GM23248 (cell line): Measurements from ENCODE around the gene CACNA2D2. TPM values are rescaled to one million over a fixed set of nuclear protein-coding genes. Genes with fewer than 3 reads are reported as not detected.
A peak's percentile ranks its signal among the peaks of the same experiment; 100 is the strongest.

ENCODE experiments used
- DNase-seq: peaks from one replicate; pipeline ENCODE4 v3.0.0-alpha.2; 2015
- H2AFZ ChIP-seq: fragments of 200-600 bp; sonication (generic); 2 replicates; pipeline ENCODE4 v1.6.1; 2016; ENCODE audit warnings: antibody characterized with exemption
- H3F3A ChIP-seq: fragments of 200-600 bp; sonication (generic); 2 replicates; pipeline ENCODE4 v1.6.1; 2016; ENCODE audit warnings: mild to moderate bottlenecking, antibody characterized with exemption, mixed run types; ENCODE audit not compliant: insufficient read depth
- H3K27ac ChIP-seq: fragments of 200-600 bp; sonication (generic); 2 replicates; pipeline ENCODE4 v1.5.1; 2016; ENCODE audit warnings: mild to moderate bottlenecking
- H3K27me3 ChIP-seq: fragments of 200-600 bp; sonication (generic); replicated peaks from 2 replicates; pipeline ENCODE4 v1.6.1; 2016; ENCODE audit warnings: mild to moderate bottlenecking; ENCODE audit not compliant: insufficient read depth
- H3K36me3 ChIP-seq: fragments of 200-600 bp; sonication (generic); 2 replicates; pipeline ENCODE4 v1.6.1; 2016; ENCODE audit warnings: low read depth, mild to moderate bottlenecking
- H3K4me1 ChIP-seq: fragments of 200-600 bp; sonication (generic); 2 replicates; pipeline ENCODE4 v1.6.1; 2016; ENCODE audit warnings: mild to moderate bottlenecking; ENCODE audit not compliant: insufficient read depth
- H3K4me2 ChIP-seq: fragments of 200-600 bp; sonication (generic); one replicate; pipeline ENCODE4 v1.6.1; 2016; ENCODE audit warnings: mild to moderate bottlenecking; ENCODE audit not compliant: unreplicated experiment
- H3K4me3 ChIP-seq: fragments of 200-600 bp; sonication (generic); 2 replicates; pipeline ENCODE4 v1.5.1; 2016; ENCODE audit warnings: mild to moderate bottlenecking
- H3K79me2 ChIP-seq: fragments of 200-600 bp; sonication (generic); 2 replicates; pipeline ENCODE4 v1.6.1; 2016; ENCODE audit warnings: mild to moderate bottlenecking; ENCODE audit not compliant: insufficient read depth
- H3K9ac ChIP-seq: fragments of 200-600 bp; sonication (generic); 2 replicates; pipeline ENCODE4 v1.6.1; 2016; ENCODE audit warnings: mild to moderate bottlenecking
- H3K9me2 ChIP-seq: fragments of 200-600 bp; sonication (generic); 2 replicates; pipeline ENCODE4 v1.6.1; 2016; ENCODE audit warnings: mixed run types, mild to moderate bottlenecking, moderate library complexity; ENCODE audit not compliant: insufficient read depth
- H3K9me3 ChIP-seq: fragments of 200-600 bp; sonication (generic); one replicate; pipeline ENCODE4 v1.6.1; 2017; ENCODE audit warnings: low read depth
- H4K20me1 ChIP-seq: fragments of 200-600 bp; sonication (generic); 2 replicates; pipeline ENCODE4 v1.6.0; 2016; ENCODE audit not compliant: insufficient read depth
- EZH2 ChIP-seq: fragments of 200-600 bp; sonication (generic); IDR thresholded peaks from 2 replicates; pipeline ENCODE4 v1.6.1; 2018; ENCODE audit warnings: antibody characterized with exemption, mild to moderate bottlenecking; ENCODE audit not compliant: insufficient read depth, poor library complexity, severe bottlenecking
- EZH2phosphoT487 ChIP-seq: fragments of 200-600 bp; sonication (generic); IDR thresholded peaks from 2 replicates; pipeline ENCODE4 v1.6.1; 2018; ENCODE audit warnings: antibody characterized with exemption, moderate library complexity, mild to moderate bottlenecking, low read depth; ENCODE audit not compliant: insufficient read depth
- WGBS, 2 experiments: methylation state at CpG; one replicate each; pipeline ENCODE4 v1.1.6; 2015 to 2017; ENCODE audit warnings: low lambda C conversion rate in 2 of 2, low coverage in 1 of 2; ENCODE audit errors: missing lambda C conversion rate in 2 of 2; 5-methylcytosine and 5-hydroxymethylcytosine counted together
- in situ Hi-C: fragments of 300-500 bp; cut with MboI; formaldehyde crosslinking; loops from 2 replicates; pipeline ENCODE4 v1.15.0; 2020
- polyA plus RNA-seq: library from polyadenylated mRNA; unstranded; fragments of >200 nt; fragmentation: Nextera tagmentation; extraction: Ambion mirVana; gene quantifications from 2 replicates; pipeline ENCODE4 v1.2.1, GENCODE V29; 2016
- total RNA-seq: library from RNA; depleted of rRNA; stranded (reverse); fragments of >200 nt; shearing (Covaris generic); gene quantifications from 2 replicates; pipeline ENCODE4 v1.2.3, GENCODE V29; 2014

Gene CACNA2D2
- total and polyA plus RNA-seq, 2 experiments from 2014 or later = not detected

- no peak for DNase-seq
- Histone ChIP-seq H2AFZ (no peak overlapping the region), H3K9me3 (no peaks in the 10 kb centered on the region), H4K20me1 (no peaks in the 10 kb centered on the region), H3K9ac (no peak overlapping the region), H3F3A (no peaks in the 10 kb centered on the region), H3K4me3 (no peak overlapping the region), H3K36me3 (no peaks in the 10 kb centered on the region), H3K4me1 (no peaks in the 10 kb centered on the region), H3K27ac (no peak overlapping the region), H3K27me3 (peaks cover 20% of the 10 kb centered on the region), H3K9me2 (no peaks in the 10 kb centered on the region), H3K79me2 (no peaks in the 10 kb centered on the region), H3K4me2 (no peak overlapping the region)
- TF ChIP-seq EZH2 = no peak
- TF ChIP-seq EZH2phosphoT487 = no peak
- 56 to 58% methylated on average over 4 of the region's 4 CpGs for WGBS, 2 experiments
- in situ Hi-C loops = loop anchor here (10.0 to 25.0 kb wide), 2 partner anchors 186 to 319 kb away; partner anchors contain the start of genes RASSF1, SLC38A3 and ZMYND10
Observed at GRCh38 chr3:50531201-50531600, 27.8 kb upstream of the CACNA2D2 start.

GRCh38 chr3:50530001-50530970 is 26.9 kb upstream of the CACNA2D2 start:
- 9 to 11% methylated on average over 32 to 48 of the region's 48 CpGs for WGBS, 2 experiments
- TF ChIP-seq EZH2phosphoT487 = no peak
- TF ChIP-seq EZH2 = no peak
- peaks cover 19% of the 10 kb centered on the region for H3K27me3 ChIP-seq
- H3K4me2 ChIP-seq = no peak overlapping the region
- no peak for DNase-seq
- no peaks in the 10 kb centered on the region for H3K9me3 ChIP-seq
- no peak overlapping the region for H2AFZ ChIP-seq
- no peak overlapping the region for H3K9ac ChIP-seq
- no peak overlapping the region for H3K4me3 ChIP-seq
- no peaks in the 10 kb centered on the region for H3K9me2 ChIP-seq
- H3K4me1 ChIP-seq = no peaks in the 10 kb centered on the region
- H3K36me3 ChIP-seq = no peaks in the 10 kb centered on the region
- no peak overlapping the region for H3K27ac ChIP-seq
- no peaks in the 10 kb centered on the region for H4K20me1 ChIP-seq
- in situ Hi-C loops = loop anchor here (10.0 to 25.0 kb wide), 2 partner anchors 185 to 318 kb away; partner anchors contain the start of genes RASSF1, SLC38A3 and ZMYND10
- H3K79me2 ChIP-seq = no peaks in the 10 kb centered on the region
- no peaks in the 10 kb centered on the region for H3F3A ChIP-seq

DNA sequence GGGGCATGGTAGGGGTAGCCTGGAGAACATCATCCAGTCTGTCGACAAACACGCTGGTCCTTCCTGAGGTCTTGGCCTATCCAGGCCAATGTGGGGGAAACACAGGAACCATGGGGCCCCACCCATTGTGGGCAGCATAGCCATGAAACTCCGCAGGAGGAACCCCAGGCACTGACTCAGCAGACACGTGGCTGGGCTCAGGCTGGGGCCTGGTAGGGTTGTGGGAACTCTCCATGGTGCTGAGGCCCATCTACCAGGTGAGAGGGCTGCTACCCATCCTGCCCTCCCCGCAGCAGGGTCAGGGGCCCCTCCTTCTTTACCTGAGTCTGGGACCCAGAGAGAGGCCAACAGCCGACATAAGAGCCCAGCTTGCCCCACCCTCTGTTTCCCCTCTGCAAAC is 22.6 kb upstream of the CACNA2D2 start:
- H3K36me3 ChIP-seq = no peaks in the 10 kb centered on the region
- H3K9me2 ChIP-seq = no peaks in the 10 kb centered on the region
- H3K9me3 ChIP-seq = no peaks in the 10 kb centered on the region
- DNase-seq = peak; percentile 67
- in situ Hi-C loops = loop anchor here (25.0 kb wide), 1 partner anchor 314 kb away; the partner anchor contains the start of gene SLC38A3
- no peak overlapping the region for H3K4me2 ChIP-seq
- H3K27ac ChIP-seq = no peak overlapping the region
- H3K27me3 ChIP-seq = peaks cover 18% of the 10 kb centered on the region
- no peak for TF ChIP-seq EZH2phosphoT487
- no peak for TF ChIP-seq EZH2
- no peak overlapping the region for H3K4me3 ChIP-seq
- H4K20me1 ChIP-seq = no peaks in the 10 kb centered on the region
- H3K4me1 ChIP-seq = no peaks in the 10 kb centered on the region
- no peaks in the 10 kb centered on the region for H3K79me2 ChIP-seq
- H3F3A ChIP-seq = no peaks in the 10 kb centered on the region
- H2AFZ ChIP-seq = no peak overlapping the region
- WGBS, 2 experiments = 39 to 41% methylated on average over 6 of the region's 6 CpGs
- H3K9ac ChIP-seq = no peak overlapping the region

DNA sequence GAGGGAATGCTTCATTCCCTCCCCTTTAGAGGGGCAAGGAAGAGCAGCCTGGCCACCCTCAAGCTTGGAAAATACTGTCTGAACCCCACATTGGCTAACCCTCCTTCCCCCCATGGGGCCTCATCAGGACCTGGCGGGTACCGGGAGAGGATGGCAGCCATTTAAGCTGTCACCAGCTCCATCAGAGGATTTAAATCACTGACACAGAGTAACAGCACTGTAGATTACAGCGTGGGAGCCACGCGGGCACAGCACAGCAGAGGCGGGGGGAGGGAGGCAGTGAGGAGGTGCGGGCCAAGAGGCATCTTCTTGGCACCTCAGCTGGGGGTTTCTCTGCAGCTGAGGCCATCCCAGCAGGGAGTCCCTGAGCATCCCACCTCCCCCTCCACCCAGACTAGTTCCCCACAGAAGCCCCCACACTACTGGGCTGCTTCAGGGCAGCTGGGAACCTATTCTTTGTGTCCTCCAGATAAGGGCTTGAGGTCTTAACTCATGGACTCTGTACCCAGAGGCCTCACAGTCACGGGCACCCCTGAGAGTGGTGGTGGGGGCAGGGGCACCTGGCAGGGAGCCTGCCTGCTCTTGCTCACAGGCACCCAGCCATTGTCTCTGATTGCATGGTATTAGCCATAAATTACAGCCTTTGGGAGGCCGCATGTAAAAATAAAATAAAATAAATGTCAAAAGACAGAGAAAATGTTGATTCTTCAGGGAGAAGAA is 21.9 kb upstream of the CACNA2D2 start:
- peaks cover 12% of the 10 kb centered on the region for H3K27me3 ChIP-seq
- no peaks in the 10 kb centered on the region for H3F3A ChIP-seq
- no peak for DNase-seq
- no peaks in the 10 kb centered on the region for H3K9me2 ChIP-seq
- no peak overlapping the region for H3K27ac ChIP-seq
- no peaks in the 10 kb centered on the region for H3K36me3 ChIP-seq
- H3K9ac ChIP-seq = no peak overlapping the region
- H4K20me1 ChIP-seq = no peaks in the 10 kb centered on the region
- no peaks in the 10 kb centered on the region for H3K79me2 ChIP-seq
- no peaks in the 10 kb centered on the region for H3K9me3 ChIP-seq
- H3K4me3 ChIP-seq = no peak overlapping the region
- 61 to 65% methylated on average over 9 of the region's 9 CpGs for WGBS, 2 experiments
- no peak overlapping the region for H2AFZ ChIP-seq
- no peak overlapping the region for H3K4me2 ChIP-seq
- TF ChIP-seq EZH2phosphoT487 = no peak
- TF ChIP-seq EZH2 = no peak
- in situ Hi-C loops = loop anchor here (25.0 kb wide), 1 partner anchor 313 kb away; the partner anchor contains the start of gene SLC38A3
- no peaks in the 10 kb centered on the region for H3K4me1 ChIP-seq
